Measurements from ENCODE around the gene ABHD15.

ABHD15 gene

GRCh38 chr17:29583324-29584248, 16.7 kb upstream of the ABHD15 start:
- DNase-seq, result no peak

DNA sequence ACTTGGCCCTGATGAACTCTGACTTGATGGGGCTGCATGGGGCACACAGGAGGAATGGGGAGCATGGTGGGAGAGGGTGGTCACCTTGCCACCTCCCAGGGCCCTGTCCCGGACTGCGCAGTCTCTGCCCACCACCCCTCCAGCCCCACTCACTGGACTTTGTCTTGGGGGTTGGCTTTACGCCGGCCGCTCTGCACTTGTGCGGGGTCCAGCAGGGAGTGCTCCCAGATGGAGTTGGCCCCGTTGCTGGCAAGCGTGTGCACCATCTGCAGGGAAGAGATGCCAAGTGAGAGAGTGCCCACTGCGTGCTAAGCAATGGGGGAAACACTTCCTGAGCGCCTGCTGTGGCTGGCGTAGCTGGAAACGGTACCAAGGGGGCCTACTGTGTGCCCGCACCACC, 15.9 kb upstream of the ABHD15 start:
- peak in 42 of 51 donors; percentile 26 to 87 (median 64) for DNase-seq

GRCh38 chr17:29582254-29582765, 15.5 kb upstream of the ABHD15 start:
- no peak for DNase-seq

DNA sequence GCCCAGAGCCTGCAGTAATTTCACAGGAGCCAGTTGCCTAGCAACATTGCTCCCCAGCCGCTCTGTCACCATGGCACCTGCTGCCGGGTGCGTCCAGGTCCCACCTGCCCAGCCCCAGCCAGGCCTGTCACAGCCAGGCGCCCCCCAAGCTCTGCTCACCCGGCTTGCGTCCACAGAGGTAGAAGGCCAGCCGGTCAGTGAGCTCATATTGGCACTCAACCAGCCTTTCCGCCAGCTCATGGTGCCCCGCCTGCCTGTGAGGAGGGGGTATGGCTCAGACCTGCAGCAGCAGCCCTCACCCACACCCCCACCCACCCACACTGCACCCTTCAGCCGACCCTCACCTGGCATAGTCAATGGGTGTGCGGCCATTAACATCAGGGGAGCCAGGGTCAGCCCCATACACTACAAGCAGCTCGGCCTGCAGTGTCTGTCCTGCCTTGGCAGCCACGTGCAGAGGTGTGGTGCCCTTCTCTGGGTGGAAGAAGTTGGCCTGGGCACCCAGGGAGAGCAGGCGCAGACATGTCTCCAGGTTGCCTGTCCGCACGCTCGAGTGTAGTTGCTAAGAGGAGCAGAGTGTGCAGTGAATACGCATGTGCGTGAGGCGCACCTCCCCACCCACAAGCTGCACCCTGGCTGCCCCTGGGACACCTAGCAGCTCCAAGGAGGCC, 14.9 kb upstream of the ABHD15 start:
- DNase-seq, result peak in 9 of 51 donors; percentile 24 to 54 (median 33)

DNA sequence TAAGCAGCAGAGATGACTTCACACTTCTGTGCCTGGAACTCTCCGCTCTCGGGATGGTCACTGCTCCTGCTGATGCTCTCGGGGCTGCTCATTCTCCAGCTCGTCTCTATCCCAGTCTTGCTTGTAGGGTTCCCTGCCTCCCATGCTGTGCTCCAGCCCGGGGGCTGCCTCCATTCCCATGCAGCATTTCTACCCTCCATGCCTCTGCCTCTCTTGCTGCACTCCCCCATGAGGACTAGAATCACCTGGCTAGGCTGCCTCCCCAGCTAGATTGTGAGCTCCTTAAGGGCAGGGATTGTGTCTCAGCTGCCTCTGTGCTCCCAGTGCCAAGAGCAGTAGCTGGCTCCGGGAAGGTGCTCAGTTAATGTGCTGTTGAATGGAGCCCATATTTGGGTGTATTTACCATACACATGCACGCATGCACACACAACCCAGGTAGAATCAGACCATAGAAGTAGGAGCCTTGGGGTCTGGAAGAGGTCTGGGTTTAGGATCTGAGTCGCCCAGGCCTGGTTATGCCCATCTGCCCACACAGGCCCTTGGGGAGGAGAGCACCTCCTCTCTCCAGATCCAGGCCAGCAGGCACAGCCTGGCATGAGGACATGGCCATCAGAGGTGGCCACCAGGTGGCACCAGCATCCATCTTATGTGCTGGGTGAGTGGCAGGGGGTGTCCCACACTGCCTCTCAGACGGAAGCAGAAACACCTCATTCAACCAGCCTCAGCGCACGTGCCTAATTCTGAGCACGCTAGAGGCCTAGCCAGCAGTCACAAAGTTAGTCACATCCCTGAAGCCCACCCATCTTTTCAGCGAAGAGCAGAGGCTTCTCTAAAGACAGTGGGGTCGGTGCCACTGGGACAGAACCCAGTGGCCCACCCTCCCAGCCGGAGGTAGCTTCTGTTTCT, 13.3 kb upstream of the ABHD15 start:
- DNase-seq, result peak in 49 of 51 donors; percentile 32 to 94 (median 77)

DNA sequence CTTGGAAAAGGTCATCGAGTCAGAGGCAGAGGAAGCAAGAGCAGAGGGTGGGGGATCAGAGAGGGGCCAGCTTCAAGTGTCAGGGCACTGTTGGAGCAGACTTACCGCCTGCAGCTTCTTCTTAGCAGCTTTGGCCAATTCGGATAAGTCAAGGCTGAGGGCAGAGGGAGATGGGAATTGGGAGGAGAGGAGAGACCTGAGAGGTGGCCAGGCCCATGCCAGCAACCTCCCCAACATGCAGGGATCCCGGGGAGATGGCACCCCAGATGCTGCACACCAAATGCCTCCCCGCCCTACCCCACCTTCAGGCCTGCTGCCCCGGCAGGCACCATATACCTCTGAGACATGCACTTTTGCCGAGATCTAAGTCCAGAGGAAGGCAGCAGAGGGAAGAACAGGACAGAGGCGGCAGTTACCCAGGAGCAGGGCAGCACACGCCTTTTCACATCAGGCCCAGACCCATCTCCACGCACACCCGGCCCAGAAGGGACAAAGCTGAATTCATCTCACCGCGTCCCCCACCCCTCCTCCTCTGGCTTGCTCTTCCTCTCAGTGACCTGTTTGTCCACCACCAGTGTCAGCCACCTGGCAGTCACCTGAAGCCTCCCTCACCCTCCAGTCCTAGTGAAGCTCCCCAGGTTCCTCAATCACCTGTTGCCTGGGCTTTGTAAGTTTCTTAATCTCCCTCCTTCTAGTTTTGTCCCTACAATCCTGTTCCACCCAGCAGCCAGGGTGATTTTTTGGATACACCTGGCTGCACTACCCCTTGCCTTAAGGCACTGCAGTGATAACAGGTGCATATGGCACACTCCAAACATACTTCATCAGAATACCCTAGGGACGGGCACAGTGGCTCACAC, 12.0 kb upstream of the ABHD15 start:
- DNase-seq, result no peak

GRCh38 chr17:29577385-29578211, 10.8 kb upstream of the ABHD15 start:
- DNase-seq, result peak in 38 of 51 donors; percentile 31 to 85 (median 65)

DNA sequence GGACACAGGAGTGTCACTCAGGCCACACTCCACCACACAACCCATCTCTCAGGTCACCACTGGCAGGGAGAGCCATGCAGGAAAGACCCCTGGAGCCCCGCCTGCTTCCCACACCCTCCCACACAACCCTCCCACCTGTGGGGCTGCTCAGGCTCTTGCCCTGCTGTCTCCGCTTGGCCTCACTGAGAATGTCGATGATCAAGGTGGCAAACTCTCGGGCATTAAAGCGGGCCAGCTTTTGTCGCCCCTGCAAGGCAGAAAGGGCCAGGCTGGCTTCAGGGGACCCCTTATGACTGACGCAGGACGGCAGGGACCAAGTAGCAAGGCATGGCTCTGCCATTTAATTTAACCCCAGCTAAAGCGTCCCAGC, 10.1 kb upstream of the ABHD15 start:
- DNase-seq, result no peak

DNA sequence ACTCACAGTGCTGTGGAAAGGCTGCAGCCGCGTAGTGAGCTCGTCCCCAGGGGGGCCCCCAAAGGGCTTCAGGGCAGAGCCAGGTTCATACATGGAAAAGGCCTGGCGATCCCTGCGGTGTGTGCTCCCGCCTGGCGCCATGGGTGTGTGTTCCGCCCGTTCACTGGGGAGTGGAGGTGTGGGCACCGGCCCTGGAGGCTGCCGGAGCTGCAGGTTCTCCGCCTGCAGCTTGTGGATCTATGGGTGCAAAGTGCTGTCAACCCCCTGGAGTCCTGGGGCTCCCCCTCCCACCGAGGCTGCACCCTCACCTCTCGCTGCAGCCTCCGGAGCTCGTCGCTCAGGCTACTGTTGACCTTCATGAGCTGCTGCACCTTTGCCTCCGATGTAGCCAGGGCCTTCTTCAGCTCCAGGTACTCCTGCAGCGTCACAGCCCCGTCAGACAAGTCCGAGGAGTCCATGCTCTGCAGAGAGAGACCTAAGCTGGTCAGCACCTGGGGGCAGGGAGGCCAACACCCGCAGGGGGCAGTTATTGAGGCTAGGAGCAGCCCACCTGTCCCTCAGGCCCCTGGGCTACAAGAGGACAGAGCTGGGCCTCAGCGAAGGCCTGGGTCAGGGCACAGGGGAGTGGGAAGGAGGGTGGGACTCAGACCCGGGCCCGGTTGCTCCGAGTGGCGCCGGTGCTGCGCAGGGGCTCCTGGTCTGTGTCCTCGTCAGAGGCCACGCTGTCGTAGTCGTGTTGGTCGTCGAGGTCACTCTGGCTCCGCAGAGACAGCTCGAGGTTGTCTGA, 9.6 kb upstream of the ABHD15 start:
- DNase-seq, result no peak

- DNase-seq, result no peak
These were observed 8.8 kb upstream of the ABHD15 start for GRCh38 chr17:29575511-29576213.

DNA sequence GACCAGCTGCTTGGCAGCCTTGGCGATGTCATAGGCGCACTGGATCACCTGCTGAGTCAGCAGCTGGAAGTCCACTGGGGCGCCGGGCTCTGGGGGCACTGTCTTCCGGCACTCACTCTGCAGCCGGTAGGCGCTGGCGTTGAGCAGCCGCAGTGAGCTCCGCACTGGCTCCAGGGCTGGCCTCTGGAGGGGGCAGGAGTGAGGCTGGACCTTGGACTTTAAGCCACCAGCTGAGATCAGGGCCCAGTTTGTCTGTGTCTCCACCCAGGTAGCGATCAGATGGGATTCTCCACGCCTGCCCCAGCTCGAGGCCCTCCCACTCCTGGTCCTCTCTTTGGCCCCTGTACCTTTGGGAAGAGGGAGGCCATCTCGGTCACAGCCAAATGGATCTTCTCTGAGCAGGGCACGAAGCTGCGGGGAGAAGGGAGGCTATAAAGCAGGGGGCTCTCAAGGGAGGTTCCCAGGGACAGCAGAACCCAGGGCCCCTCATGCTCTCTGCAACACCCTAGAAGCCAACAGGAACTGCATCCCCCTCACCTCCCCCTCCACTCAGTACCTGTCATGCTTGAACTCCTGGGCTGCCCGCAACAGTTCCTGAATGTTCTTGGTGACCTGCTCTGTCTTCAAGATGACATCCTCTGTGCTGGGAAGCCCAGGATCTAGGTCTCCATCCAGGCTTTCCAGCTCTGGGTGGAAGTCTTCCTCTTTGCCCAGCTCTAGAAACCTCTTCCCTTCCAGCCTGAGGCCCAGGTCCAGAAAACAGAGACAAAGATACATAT, 8.1 kb upstream of the ABHD15 start:
- DNase-seq, result no peak

DNA sequence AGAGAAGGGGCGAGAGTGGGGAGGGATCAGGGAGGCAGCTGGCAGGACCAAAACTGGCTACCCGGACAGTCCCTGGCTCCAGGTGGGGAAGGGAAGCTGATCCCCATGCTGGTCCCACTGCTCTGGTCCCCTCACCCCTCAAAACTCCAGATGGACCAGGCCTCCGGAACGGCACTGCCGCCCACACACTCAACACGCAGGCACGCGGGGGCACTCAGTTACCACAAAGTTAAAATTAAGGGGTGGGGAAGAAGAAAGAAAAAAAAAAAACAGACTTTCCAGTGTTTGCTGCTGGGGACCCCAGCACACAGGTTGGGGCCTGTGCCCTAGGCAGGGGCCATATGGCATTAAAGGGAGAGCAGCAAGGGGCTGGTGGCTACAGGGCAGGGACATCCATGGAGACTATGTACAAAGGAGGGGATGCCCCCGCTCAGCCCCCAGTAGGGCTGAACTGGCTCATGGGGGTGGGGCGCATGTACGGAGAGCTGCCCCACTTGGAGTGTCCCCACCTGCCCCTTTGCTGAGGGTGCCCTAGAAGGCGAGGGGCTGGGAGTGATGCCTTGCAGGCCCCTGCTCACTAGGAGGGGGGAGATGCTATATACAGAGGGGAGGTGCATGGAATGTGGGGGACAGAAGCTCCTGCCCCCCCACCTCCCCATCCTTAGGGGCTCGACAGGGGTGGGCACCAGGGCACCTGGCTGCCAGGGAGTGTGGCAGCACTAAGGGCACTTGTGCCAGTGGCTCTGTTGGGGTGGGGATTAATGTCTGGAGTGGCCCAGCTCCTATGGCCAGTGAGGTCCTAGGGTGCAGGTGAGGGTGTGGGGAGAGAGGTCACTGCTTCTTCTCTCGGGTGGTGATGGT, 7.3 kb upstream of the ABHD15 start:
- DNase-seq, result no peak

DNA sequence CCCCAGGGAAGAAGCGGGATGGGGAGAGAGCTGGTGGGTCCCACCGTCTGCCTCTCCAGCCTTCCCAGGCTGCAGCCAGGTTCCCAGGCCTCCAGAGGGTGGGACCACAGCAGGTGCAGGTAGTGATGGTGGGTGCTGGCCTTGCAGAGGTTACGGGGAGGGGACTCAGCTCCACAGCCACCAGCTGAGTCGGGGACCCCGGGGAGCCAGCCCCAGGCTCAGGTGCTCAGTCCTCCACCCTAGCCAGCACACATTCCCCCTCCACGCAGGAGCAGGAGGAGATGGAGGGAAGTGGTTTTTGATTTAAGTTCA, 6.7 kb upstream of the ABHD15 start:
- DNase-seq, result no peak

DNA sequence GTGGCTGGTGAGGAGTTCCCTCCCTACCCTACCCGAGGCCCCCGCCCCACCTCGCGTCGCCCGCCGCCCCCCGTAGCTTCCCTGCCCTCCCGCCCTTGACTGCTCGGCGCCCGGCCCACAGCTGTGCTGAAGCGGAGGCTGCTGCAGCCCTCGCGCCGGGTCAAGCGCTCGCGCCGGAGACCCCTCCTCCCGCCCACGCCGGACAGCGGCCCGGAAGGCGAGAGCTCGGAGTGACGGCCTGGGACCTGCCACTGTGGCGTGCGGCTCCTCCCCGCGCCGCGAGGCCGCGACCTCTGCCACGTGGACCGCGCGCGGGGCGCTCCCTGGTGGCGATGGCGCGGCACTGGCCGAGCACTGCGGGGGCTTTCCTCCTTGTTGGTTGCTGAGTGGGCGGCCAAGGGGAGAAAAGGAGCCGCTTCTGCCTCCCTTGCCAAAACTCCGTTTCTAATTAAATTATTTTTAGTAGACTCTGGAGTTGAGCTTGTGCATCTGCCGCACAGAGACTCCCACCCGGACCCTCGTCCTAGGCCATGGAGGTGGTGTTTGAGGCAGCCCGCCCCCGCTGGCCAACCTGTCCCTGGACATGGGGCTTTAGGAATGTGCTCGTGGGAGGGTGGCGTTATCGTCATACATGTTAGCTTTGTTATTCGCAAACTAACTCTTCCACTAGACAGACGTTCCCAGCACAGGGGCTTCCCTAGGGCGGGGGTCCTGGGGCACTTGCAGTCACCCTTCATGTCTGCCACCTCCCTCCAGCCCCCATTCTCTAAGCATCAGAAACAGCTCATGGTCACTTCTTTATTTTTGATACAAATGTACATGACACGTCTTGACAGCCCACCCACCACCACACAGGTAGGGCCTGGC, 6.1 kb upstream of the ABHD15 start:
- DNase-seq, result peak in 28 of 51 donors; percentile 28 to 76 (median 50)

All from hypothalamus (tissue), 51 donors.